HG03571 (cell line): ENCODE results near the gene LYZL4.

Experiments
- ATAC-seq: cut with Tn5 transposase; IDR thresholded peaks from one replicate; pipeline ENCODE4 v1.9.1; 2021; ENCODE audit not compliant: unreplicated experiment

LYZL4 gene, protein sequence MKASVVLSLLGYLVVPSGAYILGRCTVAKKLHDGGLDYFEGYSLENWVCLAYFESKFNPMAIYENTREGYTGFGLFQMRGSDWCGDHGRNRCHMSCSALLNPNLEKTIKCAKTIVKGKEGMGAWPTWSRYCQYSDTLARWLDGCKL

GRCh38 chr3:42410370-42411131 is at the start of gene LYZL4:
Gene LYZL4, minus strand, starts transcription at chr3:42410610. Its CDS starts 3,359 bp downstream, at chr3:42407251.
- no peak for ATAC-seq

DNA sequence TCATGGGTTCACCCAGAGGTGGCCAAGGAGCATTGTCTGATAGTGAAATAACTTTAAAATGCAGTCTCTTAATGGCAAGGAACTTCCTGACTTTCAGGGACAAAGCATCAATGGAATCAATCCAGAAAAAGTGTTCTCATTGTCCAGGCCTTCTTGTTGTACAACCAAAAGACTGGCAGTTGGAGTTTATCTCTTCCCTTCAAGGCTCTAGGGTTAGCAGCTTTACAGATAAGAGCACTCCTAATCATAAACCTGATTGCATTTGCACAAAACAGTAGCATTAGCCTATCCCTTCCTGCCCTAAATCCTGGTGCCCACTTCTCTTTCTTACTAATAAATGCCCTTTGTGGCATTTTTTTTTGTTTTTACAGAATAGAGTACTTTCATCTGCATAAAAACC is 48.7 kb upstream of the LYZL4 start:
- ATAC-seq: no peak

- ATAC-seq: no peak
Measured at GRCh38 chr3:42456211-42456610, 45.8 kb upstream of the LYZL4 start.

DNA sequence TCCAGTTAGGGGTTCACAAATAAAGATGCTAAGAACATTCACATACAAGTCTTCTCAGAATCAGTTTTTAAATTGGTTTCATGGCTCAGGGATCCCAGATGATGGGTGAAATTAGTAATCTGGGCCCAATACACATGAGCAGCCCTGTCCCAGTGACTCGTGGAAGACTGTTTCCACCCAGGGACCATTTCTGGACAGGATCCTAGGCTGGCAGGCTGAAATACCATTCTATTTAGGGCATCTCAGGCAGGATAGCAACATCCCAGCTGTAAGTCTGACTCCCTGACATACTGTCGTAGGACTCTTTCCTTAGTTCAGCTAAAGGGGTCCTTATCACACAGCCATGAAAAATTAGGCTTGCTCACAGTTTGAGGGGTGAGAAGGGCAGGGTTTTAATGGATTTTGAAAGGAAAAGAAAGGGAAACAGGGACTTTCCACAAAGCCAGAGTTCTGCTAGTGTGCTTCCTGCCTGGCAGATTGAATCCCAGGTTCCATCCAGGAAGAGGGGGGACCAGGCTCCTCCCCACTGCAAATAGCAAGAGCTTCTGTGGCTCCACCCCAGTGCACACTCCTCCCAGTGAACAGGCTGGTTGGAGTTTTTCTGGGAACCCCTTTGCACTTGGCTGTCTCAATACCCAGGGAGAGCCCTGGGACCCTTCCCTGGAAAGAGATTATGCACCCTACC is 41.3 kb upstream of the LYZL4 start:
- ATAC-seq: no peak

GRCh38 chr3:42451116-42451515 is 40.7 kb upstream of the LYZL4 start:
- ATAC-seq: no peak

- ATAC-seq: no peak
Measured at GRCh38 chr3:42450567-42450966, 40.2 kb upstream of the LYZL4 start.

GRCh38 chr3:42447481-42447880 is 37.1 kb upstream of the LYZL4 start:
- ATAC-seq: no peak

- no peak for ATAC-seq
Measured at GRCh38 chr3:42446111-42447050, 36.0 kb upstream of the LYZL4 start.

DNA sequence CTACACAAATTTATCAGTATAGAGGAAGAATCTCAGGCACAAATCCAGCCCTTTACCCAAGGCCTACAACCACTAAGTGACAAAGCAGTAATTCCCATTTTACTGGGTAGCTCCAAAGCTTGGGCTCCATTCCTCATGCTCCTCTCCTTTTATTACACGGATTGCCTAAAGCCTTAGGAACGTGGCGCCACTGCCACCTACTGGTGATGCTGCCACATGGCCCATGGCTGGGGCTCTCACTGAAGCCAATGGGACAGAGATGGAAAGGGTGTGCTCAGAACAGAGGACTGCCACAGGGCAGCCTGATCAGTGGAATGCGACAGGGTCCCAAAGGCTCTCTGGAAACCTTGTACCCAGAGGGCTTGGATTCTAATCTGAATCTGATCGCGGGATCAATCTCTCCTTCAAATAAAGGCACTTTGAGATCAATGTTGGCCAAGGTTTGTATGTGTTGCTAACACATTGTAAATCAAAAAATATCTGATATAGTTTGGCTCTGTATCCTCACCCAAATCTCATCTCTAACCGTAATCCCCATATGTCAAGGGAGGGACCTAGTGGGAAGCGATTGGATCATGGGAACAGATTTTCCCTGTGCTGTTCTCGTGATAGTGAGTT is 33.5 kb upstream of the LYZL4 start:
- peak; percentile 81 for ATAC-seq

GRCh38 chr3:42443292-42443691 is 32.9 kb upstream of the LYZL4 start:
- ATAC-seq: no peak

DNA sequence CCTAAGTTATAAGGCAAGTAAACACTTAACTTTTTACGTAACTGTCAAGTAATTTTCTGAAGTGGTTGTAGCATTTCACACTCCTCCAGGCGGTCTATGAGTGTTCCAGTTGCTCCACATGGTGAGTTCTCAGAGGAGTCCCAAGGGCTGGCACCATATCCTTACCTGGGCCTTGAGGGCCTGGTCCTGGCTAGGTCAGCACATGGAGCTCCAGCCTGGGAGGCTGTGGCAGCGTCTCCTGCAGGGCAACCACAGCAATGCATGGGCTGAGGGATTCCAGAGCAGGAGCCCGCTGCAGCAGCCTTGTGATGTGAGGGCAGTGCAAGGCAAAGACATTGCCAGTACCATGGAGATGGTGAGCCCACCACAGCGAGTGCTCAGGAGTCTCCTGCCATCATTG is 32.2 kb upstream of the LYZL4 start:
- no peak for ATAC-seq

DNA sequence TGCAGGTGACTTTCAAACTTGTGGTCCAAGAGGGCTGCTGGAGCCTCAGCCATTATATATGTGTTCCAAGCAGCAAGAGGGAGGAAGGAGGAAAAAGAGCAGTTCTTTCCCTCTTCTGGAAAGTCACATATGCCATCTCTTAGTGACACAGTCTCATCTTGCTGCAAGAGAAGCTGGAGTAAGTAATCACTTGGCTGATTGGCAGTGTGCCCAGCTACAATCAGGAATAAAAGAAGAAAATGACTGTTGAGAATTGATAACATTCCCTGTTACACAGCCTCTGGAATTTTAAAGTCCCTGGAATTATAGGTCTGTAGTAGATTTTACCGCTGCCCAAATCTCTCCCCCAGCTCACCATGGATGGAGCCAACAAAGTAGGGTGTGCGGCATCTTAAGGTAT is 31.4 kb upstream of the LYZL4 start:
- no peak for ATAC-seq

DNA sequence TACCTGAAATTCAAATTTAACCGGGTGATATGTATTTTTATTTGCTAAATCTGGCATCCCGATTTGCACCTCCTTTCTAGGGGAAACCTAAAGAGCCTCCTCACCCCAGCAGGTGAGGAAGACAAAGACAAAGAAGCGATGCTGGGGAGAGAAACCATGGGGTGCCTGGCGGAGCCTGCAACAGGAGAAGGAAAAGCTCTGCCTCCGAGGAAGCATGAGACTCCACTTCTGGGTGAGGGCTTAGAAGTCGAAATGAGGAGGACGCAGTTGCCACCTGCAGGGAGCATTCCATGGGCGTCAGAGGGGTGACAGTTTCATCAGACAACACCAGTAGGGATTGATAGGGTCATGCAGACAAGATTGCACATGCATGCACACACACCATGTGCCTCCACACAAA is 30.5 kb upstream of the LYZL4 start:
- ATAC-seq: no peak

GRCh38 chr3:42439261-42440115 is 29.1 kb upstream of the LYZL4 start:
- no peak for ATAC-seq

DNA sequence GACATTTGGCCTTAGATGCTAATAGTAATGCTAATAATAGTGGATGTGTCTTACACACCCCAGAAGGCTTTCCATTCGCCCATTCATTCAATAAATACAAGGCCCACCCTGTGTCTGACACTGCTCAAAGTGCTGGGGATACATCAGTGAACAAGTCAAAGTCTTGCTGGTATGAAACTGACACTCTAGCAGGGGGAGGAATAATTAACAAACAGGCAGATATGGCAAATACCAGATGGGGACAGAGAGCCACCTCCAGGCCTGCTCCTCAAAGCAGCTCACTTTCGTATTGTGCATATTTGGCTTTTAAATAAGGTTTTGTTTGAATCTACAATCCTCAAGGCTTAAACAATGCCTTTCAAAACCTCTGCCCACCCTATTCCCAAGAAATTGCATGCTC is 28.3 kb upstream of the LYZL4 start:
- no peak for ATAC-seq

DNA sequence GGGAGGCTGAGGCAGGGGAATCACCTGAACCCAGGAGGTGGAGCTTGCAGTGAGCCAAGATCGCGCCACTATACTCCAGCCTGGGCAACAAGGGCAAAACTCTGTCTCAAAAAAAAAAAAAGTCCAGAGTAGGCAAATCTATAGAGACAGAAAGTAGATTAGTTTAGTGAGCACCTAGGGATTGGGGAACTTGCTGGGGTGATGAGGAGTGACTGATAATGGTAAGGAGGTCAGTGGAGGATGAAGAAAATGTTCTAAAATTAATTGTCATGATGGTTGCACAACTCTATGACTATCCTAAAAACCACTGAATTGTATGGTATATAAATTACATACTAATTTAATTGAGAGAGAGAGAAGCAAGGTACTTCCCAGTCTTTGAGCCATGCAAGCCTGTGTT is 27.8 kb upstream of the LYZL4 start:
- ATAC-seq: no peak

GRCh38 chr3:42434777-42435380 is 24.5 kb upstream of the LYZL4 start:
- ATAC-seq: no peak

GRCh38 chr3:42432485-42432884 is 22.1 kb upstream of the LYZL4 start:
- no peak for ATAC-seq

DNA sequence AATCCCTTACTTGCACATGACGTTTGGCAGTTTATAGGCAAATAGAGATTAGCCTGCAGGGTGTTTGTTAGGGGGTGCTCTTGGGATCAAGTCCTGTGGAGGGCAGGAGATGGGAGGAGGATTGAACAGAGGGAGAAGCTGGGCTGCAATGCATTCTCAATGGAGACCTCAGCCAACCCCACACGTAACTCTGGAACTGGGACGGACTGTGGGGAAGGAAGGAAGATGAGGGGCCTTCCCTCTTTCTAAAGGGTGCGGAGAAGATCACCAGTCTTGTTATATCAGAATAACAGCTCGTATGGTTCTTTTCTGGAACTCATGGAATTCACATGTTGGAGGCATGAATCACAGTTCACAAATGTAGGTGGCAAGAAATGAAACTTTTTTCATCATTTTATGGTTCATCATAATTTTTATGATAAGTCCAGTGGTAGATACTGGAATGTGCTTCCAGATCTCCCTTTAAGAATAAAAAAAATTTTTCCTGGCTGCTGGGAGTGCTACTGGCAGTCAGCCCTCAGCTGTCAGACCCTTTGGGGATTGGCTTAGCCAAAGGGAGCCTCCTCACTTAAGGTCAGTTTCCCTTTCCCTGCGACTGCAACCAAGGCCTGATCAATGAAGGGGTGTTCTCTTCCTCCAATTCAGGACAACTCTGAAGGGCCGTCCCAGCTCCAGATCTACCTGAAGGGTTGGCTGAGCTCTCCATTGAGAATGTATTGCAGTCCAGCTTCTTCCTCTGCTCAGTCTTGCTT is 20.5 kb upstream of the LYZL4 start:
- ATAC-seq: no peak
